Measurements from ENCODE around the gene CLEC2L.

Gene CLEC2L

GRCh38 chr7:139521439-139521838 lies 2.0 kb upstream of the CLEC2L start:
- FAIRE-seq (no peak), DNase-seq (ENCODE audit: insufficient read length, low spot score) (no peak)

GRCh38 chr7:139522830-139523198 lies 671 bp upstream of the CLEC2L start:
- DNase-seq (ENCODE audit: insufficient read length, low spot score) (no peak), FAIRE-seq (no peak)

GRCh38 chr7:139523968-139524815 lies 707 bp downstream of the CLEC2L start:
- DNase-seq (ENCODE audit: insufficient read length, low spot score) (no peak), FAIRE-seq (no peak)

GRCh38 chr7:139525239-139525638 lies 1.8 kb downstream of the CLEC2L start:
- DNase-seq (ENCODE audit: insufficient read length, low spot score) = no peak
- FAIRE-seq = no peak

- DNase-seq (ENCODE audit: insufficient read length, low spot score) (no peak), FAIRE-seq (no peak)
These were observed 2.3 kb downstream of the CLEC2L start for GRCh38 chr7:139525750-139526149.

GRCh38 chr7:139526578-139527544 lies 3.4 kb downstream of the CLEC2L start:
- DNase-seq (ENCODE audit: insufficient read length, low spot score) = no peak
- no peak for FAIRE-seq

GRCh38 chr7:139531094-139531493 lies 7.6 kb downstream of the CLEC2L start:
- no peak for FAIRE-seq

GRCh38 chr7:139532636-139533155 lies 9.2 kb downstream of the CLEC2L start:
- no peak for FAIRE-seq
- DNase-seq (ENCODE audit: insufficient read length, low spot score) = no peak

More at GRCh38 chr7:139531094-139531493, 7.6 kb downstream of the CLEC2L start:
- no peak for DNase-seq (ENCODE audit: insufficient read length, low spot score)

- FAIRE-seq (no peak), DNase-seq (ENCODE audit: insufficient read length, low spot score) (no peak)
These were observed 10.6 kb downstream of the CLEC2L start for GRCh38 chr7:139534096-139534495.

- DNase-seq (ENCODE audit: insufficient read length, low spot score) (no peak), FAIRE-seq (no peak)
These were observed 11.6 kb downstream of the CLEC2L start for GRCh38 chr7:139534966-139535651.

- DNase-seq (ENCODE audit: insufficient read length, low spot score) = no peak
- no peak for FAIRE-seq
These were observed 12.7 kb downstream of the CLEC2L start for GRCh38 chr7:139536152-139536551.

- FAIRE-seq (no peak), DNase-seq (ENCODE audit: insufficient read length, low spot score) (no peak)
These were observed 15.6 kb downstream of the CLEC2L start for GRCh38 chr7:139538881-139539635.

GRCh38 chr7:139540203-139540602 lies 16.7 kb downstream of the CLEC2L start:
- FAIRE-seq (no peak), DNase-seq (ENCODE audit: insufficient read length, low spot score) (no peak)

GRCh38 chr7:139541600-139542307 lies 18.3 kb downstream of the CLEC2L start:
- no peak for DNase-seq (ENCODE audit: insufficient read length, low spot score)
- FAIRE-seq = no peak

GRCh38 chr7:139542308-139543151 lies 19.0 kb downstream of the CLEC2L start:
- FAIRE-seq = no peak
- no peak for DNase-seq (ENCODE audit: insufficient read length, low spot score)

- DNase-seq (ENCODE audit: insufficient read length, low spot score) = no peak
- no peak for FAIRE-seq
These were observed 20.5 kb downstream of the CLEC2L start for GRCh38 chr7:139543801-139544603.

- FAIRE-seq = no peak
- DNase-seq (ENCODE audit: insufficient read length, low spot score) = no peak
These were observed 21.2 kb downstream of the CLEC2L start for GRCh38 chr7:139544645-139545044.
